Superior temporal gyrus (tissue), 1 donor: ENCODE measurements around the gene ASH1L.
"Not testable (repeated sequence)": the region's sequence is repeated elsewhere in the genome, so short reads cannot be mapped to it uniquely, and the experiment has no call there.

ENCODE experiments used
- DNase-seq: peaks from one replicate; pipeline ENCODE4 v3.0.0-alpha.2; 2016; ENCODE audit errors: extremely low spot score

The ASH1L gene

GRCh38 chr1:155561779-155562580 is 623 bp downstream of the ASH1L start:
- DNase-seq = peak; percentile 11

GRCh38 chr1:155555915-155556314 is 6.7 kb downstream of the ASH1L start:
- DNase-seq = no peak

- no peak for DNase-seq
Observed at GRCh38 chr1:155553349-155553748, 9.3 kb downstream of the ASH1L start.

- DNase-seq = no peak
Observed at GRCh38 chr1:155548706-155549105, 13.9 kb downstream of the ASH1L start.

- no peak for DNase-seq
Observed at GRCh38 chr1:155540000-155540874, 22.4 kb downstream of the ASH1L start.

GRCh38 chr1:155537193-155537592 is 25.4 kb downstream of the ASH1L start:
- no peak for DNase-seq

GRCh38 chr1:155531624-155532023 is 31.0 kb downstream of the ASH1L start:
- no peak for DNase-seq

- DNase-seq = no peak
Observed at GRCh38 chr1:155529929-155530328, 32.7 kb downstream of the ASH1L start.

- no peak for DNase-seq
Observed at GRCh38 chr1:155529109-155529508, 33.5 kb downstream of the ASH1L start.

- DNase-seq = no peak
Observed at GRCh38 chr1:155527677-155528076, 34.9 kb downstream of the ASH1L start.

GRCh38 chr1:155526356-155526755 is 36.2 kb downstream of the ASH1L start:
- no peak for DNase-seq

- DNase-seq = no peak
Observed at GRCh38 chr1:155522069-155522468, 40.5 kb downstream of the ASH1L start.

GRCh38 chr1:155518484-155518883 is 44.1 kb downstream of the ASH1L start:
- DNase-seq = no peak

GRCh38 chr1:155514582-155515187 is 47.9 kb downstream of the ASH1L start:
- no peak for DNase-seq

- DNase-seq = no peak
Observed at GRCh38 chr1:155513300-155513916, 49.2 kb downstream of the ASH1L start.

- DNase-seq = not testable (repeated sequence)
Observed at GRCh38 chr1:155511385-155511784, 51.2 kb downstream of the ASH1L start.

GRCh38 chr1:155509064-155509463 is 53.5 kb downstream of the ASH1L start:
- no peak for DNase-seq

- DNase-seq = peak; percentile 32
Observed at GRCh38 chr1:155507945-155508344, 54.7 kb downstream of the ASH1L start.

GRCh38 chr1:155505963-155506362 is 56.6 kb downstream of the ASH1L start:
- not testable (repeated sequence) for DNase-seq

GRCh38 chr1:155504207-155504606 is 58.4 kb downstream of the ASH1L start:
- peak; percentile 66 for DNase-seq

GRCh38 chr1:155499953-155500639 is 62.5 kb downstream of the ASH1L start:
- DNase-seq = peak; percentile 66
